ENCODE data around the gene TTC38.
"Not testable (repeated sequence)": the region's sequence is repeated elsewhere in the genome, so short reads cannot be mapped to it uniquely, and the experiment has no call there.

TTC38 gene

GRCh38 chr22:46247443-46247975 lies 20.3 kb upstream of the TTC38 start:
- no peak for DNase-seq

GRCh38 chr22:46250035-46250782 lies 17.6 kb upstream of the TTC38 start, which contains the start of gene CDPF1:
CDPF1 (minus strand) TSS chr22:46250293; CDS start chr22:46248284, 2,009 bp downstream.
- peak; percentile 86 for DNase-seq

DNA sequence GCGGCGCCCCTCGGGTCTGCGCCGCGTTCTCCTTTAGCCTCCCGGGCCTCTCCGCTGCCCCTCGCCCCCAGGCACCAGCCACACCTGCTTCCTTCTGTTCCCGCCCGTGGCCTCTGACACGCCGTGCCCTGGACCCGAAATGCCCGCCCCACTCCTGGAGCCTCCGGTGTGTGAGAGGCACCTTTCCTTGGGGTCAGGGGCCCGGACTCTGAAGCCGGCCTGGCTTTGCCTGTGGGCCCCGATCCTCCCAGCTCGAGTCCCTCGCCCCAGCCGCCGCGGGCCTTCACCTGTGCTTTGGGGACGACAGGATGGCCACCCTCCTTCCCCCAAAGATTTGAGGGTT lies 17.1 kb upstream of the TTC38 start:
- DNase-seq: no peak

- DNase-seq: no peak
Measured at GRCh38 chr22:46251266-46251665, 16.5 kb upstream of the TTC38 start.

GRCh38 chr22:46251816-46252380 lies 15.9 kb upstream of the TTC38 start:
- no peak for DNase-seq

- DNase-seq: no peak
Measured at GRCh38 chr22:46256358-46256958, 11.3 kb upstream of the TTC38 start.

DNA sequence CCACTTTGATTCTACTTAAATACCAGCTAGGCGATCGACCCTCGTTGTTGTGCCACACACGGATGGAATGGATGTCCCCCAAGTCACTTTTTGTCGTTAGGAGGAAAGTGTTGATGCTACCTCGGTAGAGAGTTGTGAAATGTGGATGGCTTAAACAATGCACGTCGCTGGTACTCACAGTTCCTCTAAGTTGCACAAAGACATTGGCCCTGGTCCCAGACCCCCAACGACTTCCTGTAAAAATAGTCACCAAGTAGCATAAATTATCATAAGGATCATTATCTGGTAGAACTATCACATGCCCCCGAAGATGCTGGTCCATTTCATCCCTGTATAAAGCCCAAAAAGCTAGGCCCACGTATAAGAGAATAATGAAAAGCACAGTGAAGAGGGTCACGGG lies 8.4 kb upstream of the TTC38 start:
- DNase-seq: no peak

- no peak for DNase-seq
Measured at GRCh38 chr22:46260038-46260437, 7.8 kb upstream of the TTC38 start.

- DNase-seq: no peak
Measured at GRCh38 chr22:46262449-46263215, 5.2 kb upstream of the TTC38 start.

GRCh38 chr22:46263216-46263590 lies 4.6 kb upstream of the TTC38 start, which contains the start of gene PKDREJ:
PKDREJ (minus strand) TSS chr22:46263343; CDS start chr22:46263322, 21 bp downstream.
- DNase-seq: no peak

GRCh38 chr22:46264520-46264919 lies 3.3 kb upstream of the TTC38 start:
- DNase-seq: not testable (repeated sequence)

GRCh38 chr22:46265627-46266026 lies 2.2 kb upstream of the TTC38 start:
- not testable (repeated sequence) for DNase-seq

DNA sequence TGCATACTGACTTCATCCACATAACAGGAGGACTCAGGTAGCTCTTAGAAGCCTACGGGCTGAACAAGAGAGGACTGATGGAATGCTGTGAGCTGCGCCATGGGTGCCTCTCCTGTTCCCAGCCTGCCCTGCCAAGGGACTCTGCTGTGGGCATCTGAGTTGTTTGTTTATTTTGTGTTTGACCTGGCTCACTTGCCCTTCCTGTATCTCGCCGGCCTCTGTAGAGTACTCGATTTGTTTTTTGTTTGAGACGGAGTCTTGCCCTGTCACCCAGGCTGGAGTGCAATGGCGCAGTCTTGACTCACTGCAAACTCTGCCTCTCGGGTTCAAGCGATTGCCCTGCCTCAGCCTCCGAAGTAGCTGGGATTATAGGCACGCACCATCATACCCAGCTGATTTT lies 1.8 kb downstream of the TTC38 start:
- no peak for DNase-seq

DNA sequence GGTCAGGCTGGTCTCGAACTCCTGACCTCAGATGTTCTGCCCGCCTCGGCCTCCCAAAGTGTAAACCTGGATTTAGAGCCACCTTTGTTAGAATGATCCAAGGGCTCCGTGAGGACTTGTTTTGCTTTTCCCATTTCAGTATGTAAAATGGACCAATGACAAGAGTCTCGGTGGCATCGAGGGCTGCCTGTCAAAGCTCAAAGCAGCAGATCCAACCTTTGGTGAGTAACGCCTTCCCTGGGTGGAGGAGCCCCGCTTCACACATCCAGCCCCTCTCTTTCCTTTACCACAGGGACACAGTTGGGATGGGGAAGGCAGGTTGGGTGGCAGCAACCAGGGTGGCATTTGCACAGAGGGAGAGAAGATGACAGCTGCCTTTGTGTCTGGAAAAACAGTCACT lies 4.4 kb downstream of the TTC38 start:
- DNase-seq: no peak

DNA sequence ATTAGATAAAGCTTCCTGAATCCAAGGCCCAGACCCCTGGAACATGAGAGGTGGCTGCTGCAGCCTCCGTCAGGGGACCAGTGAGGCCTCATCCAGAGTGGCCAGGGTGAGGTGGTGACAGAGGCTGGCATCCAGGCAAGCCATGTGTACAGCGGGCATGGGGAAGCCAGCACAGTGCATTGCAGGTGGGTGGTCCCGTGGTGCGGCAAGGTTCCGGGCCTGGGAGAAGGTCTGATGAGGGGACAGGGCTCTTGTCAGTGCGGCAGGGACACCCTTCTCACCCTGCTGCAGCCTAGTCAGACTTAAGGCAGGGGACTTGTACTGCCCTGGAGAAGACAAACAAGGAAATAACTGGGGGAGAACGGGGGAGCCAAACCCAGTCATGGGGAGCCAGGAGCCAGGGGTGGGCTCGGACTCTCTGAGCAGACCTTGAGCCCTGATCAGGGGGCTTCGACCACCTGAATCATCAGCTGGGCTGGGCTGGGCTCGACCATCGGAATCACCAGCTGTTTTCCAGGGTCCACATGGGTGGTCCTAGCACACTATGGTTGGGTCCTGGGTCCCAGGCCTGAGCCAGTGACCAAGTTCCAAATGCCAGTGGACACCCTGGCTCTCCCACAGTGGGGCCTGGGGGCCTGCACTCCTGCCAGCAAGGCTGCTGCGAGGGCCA lies 5.1 kb downstream of the TTC38 start:
- DNase-seq: no peak

GRCh38 chr22:46273432-46274148 lies 5.8 kb downstream of the TTC38 start:
- no peak for DNase-seq

GRCh38 chr22:46274381-46274780 lies 6.6 kb downstream of the TTC38 start:
- DNase-seq: no peak

DNA sequence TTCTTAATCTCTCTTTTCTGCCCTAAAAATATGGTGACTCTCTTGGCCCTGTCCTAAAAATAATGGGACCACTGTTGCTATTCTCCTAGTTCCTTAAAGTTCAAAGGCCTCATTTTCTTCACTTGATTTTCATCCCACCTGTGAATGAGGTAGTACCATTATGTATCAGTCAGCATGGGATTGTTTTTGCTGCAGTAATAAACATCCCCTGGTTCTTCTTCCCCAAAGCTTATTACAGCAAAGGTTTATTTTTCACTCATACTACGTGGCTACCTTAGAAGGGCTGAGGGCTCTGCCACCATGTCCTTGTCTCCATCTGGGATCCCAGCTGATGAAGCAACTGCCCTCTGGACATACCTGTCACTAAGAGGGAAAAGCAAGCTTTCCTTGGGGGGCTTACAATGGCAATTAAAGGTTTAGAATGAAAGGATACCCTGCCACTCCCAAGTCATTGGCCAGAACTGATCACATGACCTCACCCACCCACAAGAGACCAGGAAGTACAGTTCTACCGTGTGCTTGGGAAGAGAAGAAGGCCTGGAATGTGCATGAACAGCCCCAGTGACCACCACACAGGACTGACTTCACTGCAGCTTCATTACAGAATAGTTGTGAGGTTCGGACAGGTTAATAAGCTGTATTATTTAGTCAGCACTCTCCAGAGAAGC lies 7.8 kb downstream of the TTC38 start:
- no peak for DNase-seq

DNA sequence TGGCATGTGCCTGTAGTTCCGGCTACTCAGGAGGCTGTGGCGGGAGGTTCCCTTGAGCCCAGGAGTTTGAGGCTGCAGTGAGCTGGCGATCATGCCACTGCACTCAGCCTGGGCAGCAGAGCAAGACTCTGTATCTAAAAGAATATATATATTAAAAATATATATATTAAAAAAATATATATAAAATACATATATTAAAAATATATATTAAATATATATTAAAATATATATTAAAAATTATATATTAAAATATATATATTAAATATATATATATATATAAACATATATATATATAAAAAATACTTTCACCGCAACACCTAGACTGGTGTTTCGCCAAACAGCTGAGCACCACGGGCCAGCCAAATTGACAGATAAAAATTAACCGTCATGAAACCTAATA lies 8.8 kb downstream of the TTC38 start:
- DNase-seq: no peak

GRCh38 chr22:46278656-46279645 lies 11.1 kb downstream of the TTC38 start:
- DNase-seq: no peak

Data from activated CD4-positive, alpha-beta T cell treated with anti-CD3 and anti-CD28 coated beads for 1 hour (primary cell).